SK-N-DZ (cell line): Measurements from ENCODE around the gene NR1D2.
A peak's percentile ranks its signal among the peaks of the same experiment; 100 is the strongest.

ENCODE experiments used
- DNase-seq: peaks from one replicate; pipeline ENCODE4 v3.0.0-alpha.2; 2015; ENCODE audit warnings: low spot score

Gene NR1D2

DNA sequence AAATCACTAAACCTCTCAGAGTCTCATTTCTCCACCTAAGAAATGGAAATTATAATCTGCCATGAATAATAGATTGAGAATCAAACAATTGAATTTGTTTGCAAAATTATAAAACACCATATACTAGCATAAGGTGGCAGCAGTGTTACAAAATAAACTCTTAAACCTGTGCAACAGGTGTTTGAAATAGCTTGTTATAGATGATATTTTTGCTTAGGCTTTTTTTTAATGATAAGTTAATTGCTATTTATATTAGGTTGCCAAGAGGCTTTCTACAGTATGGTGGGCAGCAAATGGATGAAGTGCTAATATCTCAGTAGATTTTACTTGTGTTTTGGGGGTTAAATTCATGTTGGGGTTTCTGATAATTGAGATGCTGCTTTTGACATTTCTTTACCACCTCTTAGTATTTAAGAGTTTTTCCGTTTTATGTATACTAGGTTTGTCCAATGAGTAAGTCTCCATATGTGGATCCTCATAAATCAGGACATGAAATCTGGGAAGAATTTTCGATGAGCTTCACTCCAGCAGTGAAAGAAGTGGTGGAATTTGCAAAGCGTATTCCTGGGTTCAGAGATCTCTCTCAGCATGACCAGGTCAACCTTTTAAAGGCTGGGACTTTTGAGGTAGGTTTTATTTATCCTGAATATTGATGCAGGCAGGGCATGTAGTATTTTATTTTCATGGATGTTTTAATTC, 19.6 kb downstream of the NR1D2 start:
- DNase-seq, result no peak

GRCh38 chr3:23966328-23966727, 21.2 kb downstream of the NR1D2 start:
- no peak for DNase-seq

- DNase-seq, result no peak
Measured at GRCh38 chr3:23968463-23969184, 23.5 kb downstream of the NR1D2 start.

GRCh38 chr3:23969393-23969792, 24.3 kb downstream of the NR1D2 start:
- DNase-seq, result no peak

GRCh38 chr3:23971684-23972083, 26.6 kb downstream of the NR1D2 start:
- no peak for DNase-seq

GRCh38 chr3:23976555-23976954, 31.5 kb downstream of the NR1D2 start:
- no peak for DNase-seq

GRCh38 chr3:23979569-23979968, 34.5 kb downstream of the NR1D2 start:
- no peak for DNase-seq

DNA sequence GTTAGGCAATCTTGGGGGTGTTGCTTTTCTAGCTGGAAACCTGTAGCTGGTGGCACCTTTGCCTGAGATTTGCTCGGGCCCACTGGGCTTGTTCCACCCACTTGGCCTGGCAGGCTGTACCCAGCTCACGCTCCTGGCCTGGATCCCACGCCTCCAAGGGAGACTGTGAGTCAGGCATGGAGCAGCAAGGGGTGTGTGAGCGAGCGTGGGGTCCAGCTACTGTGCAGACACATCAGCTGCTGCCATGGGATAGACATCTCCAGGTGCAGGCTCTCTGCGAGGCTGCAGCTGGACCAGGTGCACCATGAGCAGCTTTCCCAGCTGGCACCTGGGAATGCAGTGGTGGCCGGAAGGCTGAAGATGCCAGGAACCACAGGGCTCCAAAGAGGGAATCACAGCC, 36.0 kb downstream of the NR1D2 start:
- no peak for DNase-seq

DNA sequence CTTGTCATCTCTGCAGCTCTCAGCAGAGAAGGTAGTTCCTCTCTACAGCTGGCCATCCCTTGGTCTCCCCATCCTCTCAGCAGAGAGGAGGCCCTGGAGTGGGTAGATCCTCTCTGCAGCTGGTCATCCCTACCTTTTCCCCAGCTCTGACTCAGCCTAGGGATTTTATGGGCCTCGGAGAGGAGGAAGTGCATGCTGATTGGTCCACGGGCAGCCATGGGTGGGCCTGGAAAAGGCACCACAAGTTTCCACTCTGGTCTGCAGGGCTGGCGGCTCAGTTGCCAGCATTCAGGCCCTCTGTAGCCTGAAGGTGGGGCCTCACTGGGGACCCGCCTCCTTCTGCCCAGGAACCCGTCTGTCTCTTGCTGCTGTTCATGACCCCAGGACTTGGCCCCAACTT, 36.9 kb downstream of the NR1D2 start:
- peak; percentile 12 for DNase-seq

GRCh38 chr3:23984934-23985333, 39.8 kb downstream of the NR1D2 start:
- DNase-seq, result no peak

- DNase-seq, result no peak
Measured at GRCh38 chr3:23985747-23986544, 40.9 kb downstream of the NR1D2 start.

GRCh38 chr3:23987356-23987755, 42.3 kb downstream of the NR1D2 start:
- DNase-seq, result peak; percentile 30

- DNase-seq, result peak; percentile 42
Measured at GRCh38 chr3:23991306-23991682, 46.2 kb downstream of the NR1D2 start.

DNA sequence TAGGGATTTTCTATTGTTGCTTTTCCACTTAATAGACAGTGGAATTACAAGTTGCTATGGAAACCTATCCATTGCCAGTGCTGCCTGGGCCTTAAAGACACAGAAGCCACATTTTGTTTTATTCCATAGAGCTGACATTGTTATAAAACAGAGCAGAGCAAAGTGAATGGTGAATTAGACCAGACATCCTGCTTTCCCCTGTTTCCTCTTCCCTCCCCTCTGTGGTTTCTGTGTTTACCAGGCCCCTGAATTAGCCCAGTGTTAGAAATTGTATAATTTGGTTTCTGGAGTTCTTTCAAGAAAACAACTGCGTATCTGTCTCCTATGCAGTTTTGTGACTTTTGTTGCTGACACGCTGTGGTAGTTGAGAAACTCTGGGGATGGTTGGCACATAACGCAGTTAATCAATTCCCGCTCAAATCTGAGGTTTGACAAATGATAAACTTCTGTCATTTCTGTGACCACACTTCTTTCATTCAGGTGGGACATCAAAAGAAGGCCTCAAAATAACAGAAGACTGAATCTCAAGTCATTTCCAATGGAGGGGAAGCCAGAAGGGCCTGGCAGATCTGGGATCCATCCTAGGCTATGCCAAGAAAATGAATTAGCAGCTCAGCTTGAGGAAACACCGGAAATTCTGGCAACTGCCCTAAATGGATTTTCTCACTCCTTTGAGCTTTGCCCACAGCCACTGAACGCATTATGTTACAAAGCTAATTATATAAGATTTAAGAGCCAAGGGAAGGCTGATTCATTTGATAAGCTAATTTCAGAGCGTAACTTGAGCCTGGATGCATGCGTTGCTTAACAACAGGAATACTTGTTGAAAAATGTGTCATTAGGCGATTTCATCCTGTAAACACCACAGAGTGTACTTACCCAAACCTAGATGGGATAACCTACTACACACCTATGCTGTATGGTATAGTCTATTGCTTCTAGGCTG, 46.9 kb downstream of the NR1D2 start:
- DNase-seq, result peak; percentile 95

DNA sequence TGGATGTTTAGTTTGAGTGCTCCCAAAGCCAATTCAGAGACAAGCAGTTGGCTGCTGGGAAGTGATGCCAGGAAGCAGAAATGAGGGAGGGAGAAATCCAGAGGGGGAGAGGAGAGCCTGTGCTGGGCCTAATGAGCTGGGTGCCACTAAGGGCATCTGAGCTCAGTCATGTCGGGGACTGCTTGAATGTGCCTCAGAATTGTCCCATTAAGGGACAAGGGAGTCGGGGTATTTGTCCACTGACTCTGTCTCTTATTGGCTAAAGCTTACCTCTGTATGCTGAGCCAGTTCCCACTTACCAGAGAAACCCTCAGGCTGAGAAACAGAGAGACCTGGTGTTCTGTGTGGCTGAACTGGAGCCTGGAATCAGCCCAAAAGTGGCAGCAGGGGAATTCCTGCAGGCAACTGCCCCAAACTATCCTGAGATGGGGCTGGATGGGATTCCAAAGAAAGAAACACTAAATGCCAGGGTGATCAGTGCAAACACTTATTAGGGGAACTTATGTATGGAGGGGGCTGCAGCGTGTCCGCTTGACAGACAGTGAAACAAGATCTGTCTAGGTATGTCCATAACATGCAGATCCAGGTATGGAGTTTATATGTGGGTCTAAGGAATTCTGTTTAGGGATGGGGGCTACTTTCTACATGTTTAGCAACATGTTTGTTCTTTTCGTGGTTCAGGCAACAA, 48.6 kb downstream of the NR1D2 start:
- DNase-seq, result peak; percentile 24

- DNase-seq, result peak; percentile 12
Measured at GRCh38 chr3:23994244-23994569, 49.1 kb downstream of the NR1D2 start.

DNA sequence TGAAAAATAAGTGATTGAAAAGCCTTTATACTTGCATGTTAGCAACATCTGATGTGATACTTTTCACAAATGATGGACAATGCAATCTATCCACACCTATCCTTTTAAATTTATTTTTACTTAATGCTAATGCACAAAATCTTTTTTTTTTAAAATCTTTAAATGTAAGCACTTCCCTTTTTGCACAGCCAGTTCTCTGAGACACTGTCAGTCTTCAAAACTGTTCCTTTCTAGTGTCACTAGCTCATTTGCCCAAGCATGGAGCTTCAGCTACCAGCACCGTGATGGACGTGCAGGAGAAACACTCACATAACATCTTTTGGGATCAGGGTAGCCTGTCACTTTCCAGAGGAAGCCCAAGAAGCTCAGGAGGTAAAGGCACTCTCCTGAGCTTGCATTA, 50.1 kb downstream of the NR1D2 start:
- DNase-seq, result no peak

DNA sequence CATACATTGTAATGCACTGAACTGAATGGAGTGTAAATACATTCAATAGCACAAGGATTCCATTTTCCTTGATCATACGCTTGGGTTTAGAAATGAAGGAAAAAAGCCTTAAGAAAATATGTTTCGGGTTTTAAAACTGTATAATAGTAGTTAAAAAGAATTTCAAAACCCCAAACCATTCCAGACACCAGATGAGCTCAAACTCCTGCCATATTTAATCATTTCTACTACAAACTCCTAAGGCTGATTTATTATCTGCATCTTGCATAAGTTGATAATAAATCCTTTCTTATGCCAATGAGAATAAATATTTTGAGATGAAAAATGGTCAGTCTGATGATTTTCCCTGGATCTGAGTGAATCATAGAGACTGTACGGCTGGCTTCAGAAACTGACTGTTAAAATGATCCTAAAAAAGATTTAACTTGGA, 51.0 kb downstream of the NR1D2 start:
- DNase-seq, result no peak

- DNase-seq, result peak; percentile 65
Measured at GRCh38 chr3:23999012-23999641, 54.0 kb downstream of the NR1D2 start.

- no peak for DNase-seq
Measured at GRCh38 chr3:24002129-24002528, 57.0 kb downstream of the NR1D2 start.
